ENCODE results near the gene FBXL19.

FBXL19 gene

DNA sequence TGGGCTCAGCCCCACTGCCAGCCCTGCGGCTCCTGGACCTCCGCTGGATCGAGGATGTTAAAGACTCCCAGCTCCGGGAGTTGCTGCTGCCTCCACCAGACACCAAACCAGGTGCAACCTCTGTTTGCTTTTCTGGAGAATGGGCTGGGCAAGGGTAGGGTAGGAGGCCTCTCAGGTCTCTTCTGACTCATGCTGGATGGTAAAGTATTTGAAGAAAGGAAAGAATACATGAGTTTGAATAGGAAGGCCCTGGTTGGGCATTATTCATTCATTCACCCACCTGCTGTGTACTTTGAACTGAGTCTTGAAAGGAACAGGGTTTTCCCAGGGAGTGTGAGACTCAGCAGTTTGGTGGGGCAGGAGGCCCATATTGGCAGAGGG, 19.0 kb downstream of the FBXL19 start:
- DNase-seq: no peak

DNA sequence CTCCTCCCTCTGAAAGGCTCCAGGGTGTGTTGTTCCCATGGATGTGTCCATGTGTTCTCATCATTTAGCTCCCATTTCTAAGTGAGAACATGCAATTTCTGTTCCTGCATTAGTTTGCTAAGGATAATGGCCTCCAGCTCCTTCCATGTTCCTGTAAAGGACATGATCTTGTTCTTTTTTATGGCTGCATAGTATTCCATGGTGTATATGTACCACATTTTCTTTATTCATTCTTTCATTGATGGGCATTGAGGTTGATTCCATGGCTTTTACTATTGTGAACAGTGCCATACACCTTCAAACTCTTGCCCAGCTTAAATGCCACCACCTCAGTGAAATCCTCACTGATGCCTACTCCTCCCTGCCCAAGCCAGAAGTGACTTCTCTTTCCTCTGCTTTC, 21.0 kb downstream of the FBXL19 start:
- no peak for DNase-seq

GRCh38 chr16:30946671-30947540, 23.5 kb downstream of the FBXL19 start:
- DNase-seq: no peak

- DNase-seq: no peak
Observed at GRCh38 chr16:30947541-30947858, 24.1 kb downstream of the FBXL19 start.

DNA sequence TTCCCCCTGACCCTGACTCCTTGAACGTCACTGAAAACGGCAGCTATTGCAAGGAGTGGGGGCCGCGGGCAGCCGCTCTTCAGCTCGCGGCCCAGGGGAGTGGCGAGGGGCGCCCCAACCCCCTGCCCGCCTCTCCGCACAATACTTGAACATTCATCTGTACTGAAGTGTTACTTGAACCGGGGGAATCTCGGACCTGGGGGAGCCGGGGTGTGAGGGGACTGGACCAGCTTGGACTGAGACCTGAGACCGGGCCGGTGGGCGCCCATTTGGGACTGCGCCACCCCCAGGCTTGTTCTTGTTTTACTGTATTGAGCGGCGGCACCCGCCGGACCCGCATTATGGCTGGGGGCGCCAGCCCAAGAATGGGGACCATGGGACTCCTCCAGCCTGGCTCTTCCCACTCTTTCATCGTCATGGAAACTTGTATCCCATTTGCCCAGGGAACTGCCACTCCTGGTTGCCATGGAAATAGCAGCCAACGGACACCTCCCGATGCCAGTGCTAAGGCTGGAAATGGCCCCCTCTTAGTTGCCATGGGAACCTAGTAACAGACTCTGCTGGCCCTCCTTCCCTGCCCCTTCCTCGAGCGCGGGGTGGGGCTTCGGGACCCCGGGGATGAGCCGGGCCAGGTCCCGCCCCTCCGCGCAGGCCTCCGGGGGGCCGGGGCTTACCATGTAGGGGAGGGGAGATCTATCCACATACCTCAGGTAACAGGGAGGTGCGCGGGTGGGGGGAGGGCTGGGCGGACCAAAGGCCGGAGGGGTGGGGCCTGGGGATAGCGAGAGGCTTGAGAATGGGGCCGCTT, 24.7 kb downstream of the FBXL19 start:
- DNase-seq: peak in 55 of 56 donors; percentile 51 to 98 (median 88)

GRCh38 chr16:30948667-30949649, 25.6 kb downstream of the FBXL19 start, which contains the start of gene ORAI3:
TSS of gene ORAI3 (plus strand) at chr16:30949068. CDS start at chr16:30949290, 222 bp downstream.
- DNase-seq: peak in 47 of 56 donors; percentile 17 to 80 (median 57)

DNA sequence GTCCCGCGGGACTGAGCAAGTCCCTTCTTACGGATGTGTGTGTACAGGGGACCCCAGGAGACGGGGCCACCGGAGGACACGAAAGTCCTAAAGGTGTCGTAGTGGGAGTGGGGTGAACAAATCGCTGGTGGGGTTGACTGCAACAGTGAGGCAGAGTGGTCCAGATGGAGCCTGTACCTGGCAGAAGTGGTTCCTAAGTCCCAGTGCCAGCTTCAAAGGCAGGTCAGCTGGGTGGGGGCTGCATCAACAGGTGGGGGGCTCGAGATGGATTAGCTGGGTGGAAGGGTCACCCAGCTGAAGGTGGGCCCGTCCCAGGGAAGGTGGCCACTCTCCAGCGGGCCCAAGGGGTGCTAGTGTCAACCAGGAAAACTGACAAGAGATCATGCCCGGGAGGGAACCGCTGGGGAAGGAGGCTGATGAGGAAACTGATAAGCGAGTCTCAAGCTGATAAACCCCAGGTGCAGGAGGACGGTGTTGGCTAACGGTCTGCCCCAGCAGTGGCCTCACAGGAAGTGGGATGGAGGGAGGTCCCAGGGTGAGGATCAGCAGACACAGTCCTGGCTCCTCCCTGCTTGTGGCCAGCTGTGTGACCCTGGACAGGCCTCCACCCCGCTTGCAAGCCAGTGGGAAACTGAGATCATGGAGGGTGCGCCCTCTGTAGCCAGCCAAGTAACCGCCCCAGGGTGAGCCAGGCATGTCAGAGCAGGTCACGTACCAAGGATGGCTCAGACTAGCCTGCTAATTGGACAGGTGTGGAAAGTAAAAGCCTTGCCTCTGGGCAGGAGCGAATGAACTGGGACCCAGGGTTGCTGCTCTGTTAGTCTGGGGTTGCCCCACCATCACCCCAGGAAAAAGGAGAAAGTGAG, 26.5 kb downstream of the FBXL19 start:
- peak in 14 of 56 donors; percentile 4 to 39 (median 18) for DNase-seq

GRCh38 chr16:30950516-30951065, 27.2 kb downstream of the FBXL19 start:
- DNase-seq: no peak

GRCh38 chr16:30951193-30951592, 27.8 kb downstream of the FBXL19 start:
- no peak for DNase-seq

DNA sequence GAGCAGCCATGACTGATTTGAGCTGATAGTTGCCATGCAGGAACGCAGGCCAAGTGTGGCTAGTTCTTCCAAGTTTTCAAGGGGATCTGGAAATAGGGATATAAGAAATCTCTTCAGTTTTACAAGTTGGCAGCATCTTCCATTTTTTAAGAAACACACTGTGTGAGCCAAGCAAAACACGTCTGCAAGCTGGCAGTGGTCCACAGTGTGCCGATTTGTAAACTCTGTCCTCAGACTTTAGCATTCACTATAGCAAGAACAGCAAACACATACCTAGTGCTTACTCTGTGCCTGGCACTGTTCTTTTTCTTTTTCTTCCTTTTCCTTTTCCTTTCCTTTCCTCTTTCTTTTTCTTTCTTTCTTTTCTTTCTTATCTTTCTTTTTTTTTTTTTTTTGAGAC, 28.4 kb downstream of the FBXL19 start:
- DNase-seq: no peak

GRCh38 chr16:30953111-30953510, 29.7 kb downstream of the FBXL19 start:
- no peak for DNase-seq

- peak in 44 of 56 donors; percentile 7 to 76 (median 40) for DNase-seq
Observed at GRCh38 chr16:30953511-30954124, 30.2 kb downstream of the FBXL19 start.

DNA sequence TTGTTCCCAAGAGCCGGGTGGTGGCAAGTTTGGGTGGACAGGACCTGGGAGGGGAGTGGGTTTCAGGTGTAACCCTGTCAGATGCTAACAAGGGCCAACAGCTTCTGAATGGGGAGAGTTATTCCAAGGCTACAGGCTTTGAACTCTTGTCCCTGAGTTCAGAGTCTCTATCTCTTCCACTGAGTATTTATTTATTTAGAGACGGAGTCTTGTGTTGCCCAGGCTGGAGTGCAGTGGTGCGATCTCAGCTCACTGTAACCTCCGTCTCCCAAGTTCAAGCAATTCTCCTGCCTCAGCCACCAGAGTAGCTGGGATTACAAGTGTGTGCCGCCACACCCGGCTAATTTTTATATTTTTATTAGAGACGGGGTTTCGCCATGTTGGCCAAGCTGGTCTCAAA, 31.6 kb downstream of the FBXL19 start:
- DNase-seq: no peak

GRCh38 chr16:30956601-30957455, 33.5 kb downstream of the FBXL19 start:
- peak in 52 of 56 donors; percentile 40 to 88 (median 75) for DNase-seq

- peak; percentile 75 to 97 (median 92) for DNase-seq
Observed at GRCh38 chr16:30957456-30958174, 34.2 kb downstream of the FBXL19 start, which contains the start of gene SETD1A. TSS of gene SETD1A (plus strand) at chr16:30957754. CDS start at chr16:30958732, 978 bp downstream.

DNA sequence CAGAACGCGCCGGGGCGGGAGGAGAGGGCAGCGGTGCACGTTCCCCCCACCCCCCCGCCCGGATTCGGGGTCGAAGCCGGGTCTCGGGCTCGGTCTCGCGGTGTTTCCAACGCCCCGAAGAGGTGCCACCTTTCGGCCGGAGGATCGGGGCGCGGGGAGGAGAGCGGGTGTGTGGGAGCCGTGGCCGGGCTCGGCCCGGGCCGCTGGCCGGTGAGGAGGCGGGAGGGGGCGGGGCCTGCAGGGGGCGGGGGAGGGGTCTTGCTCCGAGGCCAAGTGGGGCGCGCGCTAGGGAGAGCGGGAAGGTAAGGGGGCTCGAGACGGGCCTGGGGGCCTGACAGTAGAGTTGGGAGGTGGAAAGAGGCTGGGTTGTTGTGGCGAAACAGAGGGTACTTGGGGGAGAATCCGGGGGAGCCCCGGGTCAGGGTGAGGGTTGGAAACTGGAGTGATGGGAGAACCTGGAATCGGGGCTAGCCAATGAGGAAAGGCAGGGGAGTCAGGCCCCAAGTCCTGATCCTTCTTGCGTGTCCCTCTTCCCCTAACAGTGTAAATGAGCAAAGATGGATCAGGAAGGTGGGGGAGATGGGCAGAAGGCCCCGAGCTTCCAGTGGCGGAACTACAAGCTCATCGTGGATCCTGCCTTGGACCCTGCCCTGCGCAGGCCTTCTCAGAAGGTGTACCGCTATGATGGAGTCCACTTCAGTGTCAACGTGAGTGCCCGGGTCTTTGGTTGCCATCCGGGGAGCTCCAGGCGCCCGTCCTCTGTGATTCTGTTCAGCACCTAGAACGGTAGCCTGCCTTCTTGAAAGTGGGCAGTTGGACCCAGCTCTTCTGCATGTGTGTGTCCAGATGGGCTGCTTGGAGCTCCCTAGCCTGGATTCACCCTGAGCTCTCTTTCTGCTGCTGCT, 35.1 kb downstream of the FBXL19 start:
- DNase-seq: peak in 25 of 56 donors; percentile 30 to 82 (median 70)

Measured in nucleus accumbens (tissue), 56 donors.